Adipose tissue (tissue), 3 donors: ENCODE results near the gene BAZ1B. TPM values are rescaled to one million over a fixed set of nuclear protein-coding genes. Genes with fewer than 3 reads are reported as not detected.
"Not testable (repeated sequence)": the region's sequence is repeated elsewhere in the genome, so short reads cannot be mapped to it uniquely, and the experiment has no call there.

Experiments
- H3K27ac ChIP-seq: one replicate; pipeline ENCODE4 v1.5.1; 2013; ENCODE audit warnings: low read depth, low read length
- WGBS, 3 donors: extraction: QIAGEN DNeasy Blood & Tissue Kit; methylation state at CpG; one replicate each; pipeline ENCODE4 v1.1.7; 2013; 5-methylcytosine and 5-hydroxymethylcytosine counted together
- polyA plus RNA-seq, 3 donors: library from polyadenylated mRNA; stranded (reverse); fragments of 200-250 nt; gene quantifications; one replicate each; pipeline ENCODE4 v1.2.3, GENCODE V29; 2013
- donor health status: healthy with polysubstance abuse.
- donor health status: Bipolar disorder and iron deficiency.
- donor health status: healthy.

BAZ1B gene
- polyA plus RNA-seq, 3 donors: 10.8 to 31.0 (median 20.1) TPM

DNA sequence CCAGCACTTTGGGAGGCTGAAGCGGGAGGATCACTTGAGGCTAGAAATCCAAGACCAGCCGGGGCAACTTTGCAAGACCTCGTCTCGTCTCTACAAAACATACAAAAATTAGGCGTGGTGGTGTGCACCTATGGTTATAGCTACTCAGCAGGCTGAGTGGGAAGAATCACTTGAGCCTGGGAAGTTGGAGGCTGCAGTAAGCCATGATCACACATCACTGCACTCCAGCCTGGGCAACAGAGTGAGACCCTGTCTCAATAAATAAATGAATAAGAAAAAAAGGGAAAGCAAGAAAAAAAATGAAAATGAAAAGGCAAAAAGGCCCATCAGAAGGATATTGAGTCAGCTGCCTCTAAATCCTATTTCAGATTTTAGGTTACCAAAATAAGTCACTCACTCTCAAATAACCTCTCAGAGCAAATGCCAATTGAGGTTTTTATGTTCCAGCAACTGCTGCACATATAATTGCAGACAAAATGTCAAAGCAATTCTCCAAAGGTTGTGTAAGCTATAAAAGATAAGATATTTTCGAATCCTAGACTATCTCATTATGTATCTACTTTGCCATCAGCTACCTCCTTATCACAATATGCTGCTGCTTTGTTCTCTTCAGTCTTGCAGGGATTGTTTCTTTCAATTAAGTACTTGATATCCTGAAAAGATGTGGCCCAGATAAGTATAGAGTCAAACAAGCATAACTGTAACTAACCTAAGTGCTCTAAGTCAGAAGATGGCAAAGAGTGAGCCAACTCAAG lies 4.7 kb downstream of the BAZ1B start:
- 90 to 93% (median 91%) methylated on average over 6 of the region's 6 CpGs for WGBS, 3 donors
- H3K27ac ChIP-seq: no peak overlapping the region

DNA sequence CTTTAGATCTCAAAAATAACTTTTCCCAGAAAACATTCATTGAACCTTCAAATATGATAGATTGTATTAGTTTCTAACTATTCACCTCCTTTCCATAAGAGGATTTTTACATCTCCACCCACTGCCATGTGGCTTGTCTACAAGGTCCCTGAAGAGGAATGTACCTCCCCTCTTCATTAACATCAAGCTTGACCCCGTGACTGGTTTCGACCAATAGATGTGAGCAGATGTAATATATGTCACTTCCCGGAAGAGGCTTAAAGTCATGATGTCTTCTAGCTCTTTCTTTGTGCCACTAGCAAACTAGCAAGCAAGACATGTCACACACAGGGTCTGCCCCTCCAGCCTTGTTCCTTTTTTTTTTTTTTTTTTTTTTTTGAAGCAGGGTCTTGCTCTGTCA lies 6.9 kb downstream of the BAZ1B start:
- H3K27ac ChIP-seq: no peak overlapping the region
- 90 to 96% (median 95%) methylated on average over 3 of the region's 3 CpGs for WGBS, 3 donors

DNA sequence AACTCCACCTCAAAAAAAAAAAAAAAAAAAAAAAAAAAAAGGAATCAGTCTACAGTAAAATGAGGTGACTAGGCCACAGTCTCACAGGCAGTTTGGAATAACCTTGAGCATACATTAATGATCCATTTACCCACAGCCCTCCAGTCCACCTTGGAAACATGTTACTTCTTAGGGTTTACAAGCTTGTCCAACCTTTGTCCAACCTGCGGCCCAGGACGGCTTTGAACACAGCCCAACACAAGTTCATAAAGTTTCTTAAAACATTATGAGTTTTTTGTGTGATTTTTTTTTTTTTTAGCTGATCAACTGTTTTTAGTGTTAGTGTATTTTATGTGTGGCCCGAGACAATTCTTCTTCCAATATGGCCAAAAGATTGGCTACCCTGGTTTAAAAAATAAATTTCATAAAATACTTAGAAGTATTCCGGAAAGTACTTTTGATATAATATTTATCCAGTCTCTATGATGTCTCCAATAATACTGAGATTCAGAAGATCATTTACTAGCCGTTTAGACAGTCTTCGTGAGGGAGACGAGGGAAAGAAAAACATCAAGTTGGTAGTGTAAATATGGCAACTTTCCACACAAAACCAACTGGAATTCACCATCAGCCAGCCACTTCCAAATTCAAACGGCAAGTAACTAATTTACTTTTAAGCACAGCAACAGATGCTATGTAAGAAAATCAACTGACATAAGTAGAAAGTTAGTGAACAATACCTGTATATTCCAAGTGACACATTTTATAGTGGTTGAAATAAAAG lies 9.9 kb downstream of the BAZ1B start:
- WGBS, 3 donors: 60 to 89% (median 84%) methylated on average over 8 of the region's 8 CpGs
- H3K27ac ChIP-seq: no peak overlapping the region

DNA sequence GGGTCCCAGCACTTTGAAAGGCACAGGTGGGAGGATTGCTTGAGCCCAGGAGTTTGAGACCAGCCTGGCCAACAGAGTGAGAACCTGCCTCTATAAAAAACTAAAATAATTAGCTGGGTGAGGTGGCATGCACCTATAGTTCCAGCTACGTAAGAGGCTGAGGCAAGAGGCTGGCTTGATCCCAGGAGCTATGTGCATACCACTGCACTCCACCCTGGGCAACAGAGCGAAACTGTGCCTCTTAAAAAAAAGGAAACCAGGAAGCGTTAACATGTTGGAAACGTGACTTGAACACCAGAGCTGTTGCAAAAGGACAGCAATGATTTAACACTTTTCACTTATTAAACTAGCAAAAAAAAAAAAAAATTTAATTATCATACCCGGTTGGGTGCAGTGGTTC lies 12.6 kb downstream of the BAZ1B start:
- no peak overlapping the region for H3K27ac ChIP-seq
- 76 to 87% (median 80%) methylated on average over 5 of the region's 5 CpGs for WGBS, 3 donors

DNA sequence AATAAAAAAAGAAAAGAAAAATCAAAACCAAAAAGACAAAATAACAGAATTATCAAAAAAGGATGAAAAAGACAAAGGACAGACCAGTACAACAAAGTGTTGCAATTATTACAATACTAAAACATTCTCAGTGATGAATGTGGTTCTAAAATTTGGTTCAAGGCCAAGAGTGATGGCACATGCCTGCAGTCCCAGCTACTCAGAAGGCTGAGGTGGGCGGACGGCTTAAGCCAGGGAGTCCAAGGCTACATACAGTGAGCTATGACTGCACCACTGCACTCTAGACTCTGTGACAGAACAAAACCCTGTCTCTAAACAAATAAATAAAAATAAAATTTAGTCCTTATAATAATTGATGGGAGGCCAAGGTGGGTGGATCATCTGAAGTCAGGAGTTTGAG lies 14.5 kb downstream of the BAZ1B start:
- no peak overlapping the region for H3K27ac ChIP-seq
- 95 to 96% (median 96%) methylated on average over 2 of the region's 2 CpGs for WGBS, 3 donors

DNA sequence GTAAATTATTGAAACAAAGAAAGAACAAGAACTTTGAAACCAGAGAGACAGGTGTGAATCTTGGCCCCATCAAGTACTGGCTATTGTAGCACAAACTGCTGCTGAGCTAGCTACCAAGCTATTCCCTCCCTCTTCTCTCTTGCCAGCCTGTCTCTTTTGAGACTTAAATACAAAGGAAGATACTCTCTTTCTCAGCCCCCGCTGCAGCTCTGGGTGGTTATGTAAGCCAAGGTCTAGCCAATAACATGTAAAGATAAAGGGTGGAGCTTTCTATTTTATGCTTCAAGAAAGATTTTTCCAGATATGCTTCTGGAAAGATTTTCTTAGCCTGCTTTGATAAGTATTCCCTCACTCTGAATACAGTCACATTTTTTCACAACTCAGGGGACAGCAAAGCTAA lies 17.2 kb downstream of the BAZ1B start:
- 45 to 95% (median 87%) methylated on average over 1 of the region's 1 CpG for WGBS, 3 donors

DNA sequence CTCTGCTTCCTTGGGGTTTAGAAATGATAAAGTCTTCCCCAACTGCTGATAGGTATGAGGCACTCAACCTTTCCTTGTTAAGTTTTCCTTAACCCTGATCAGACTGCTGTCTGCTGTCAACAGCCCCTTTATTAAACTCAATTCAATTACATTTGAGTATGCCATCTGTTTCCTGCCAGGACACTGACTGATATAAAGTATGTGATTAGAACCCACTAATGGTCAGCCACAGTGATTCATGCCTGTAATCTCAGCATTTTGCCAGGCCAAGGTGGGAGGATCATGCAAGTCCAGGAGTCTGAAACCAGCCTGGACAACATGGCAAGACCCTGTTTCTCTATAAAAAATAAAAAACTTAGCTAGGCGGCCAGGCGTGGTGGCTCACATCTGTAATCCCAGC lies 18.1 kb downstream of the BAZ1B start:
- no peak overlapping the region for H3K27ac ChIP-seq
- 91 to 97% (median 91%) methylated on average over 2 of the region's 2 CpGs for WGBS, 3 donors

More for the DNA sequence above, 17.2 kb downstream of the BAZ1B start:
- H3K27ac ChIP-seq: no peak overlapping the region

DNA sequence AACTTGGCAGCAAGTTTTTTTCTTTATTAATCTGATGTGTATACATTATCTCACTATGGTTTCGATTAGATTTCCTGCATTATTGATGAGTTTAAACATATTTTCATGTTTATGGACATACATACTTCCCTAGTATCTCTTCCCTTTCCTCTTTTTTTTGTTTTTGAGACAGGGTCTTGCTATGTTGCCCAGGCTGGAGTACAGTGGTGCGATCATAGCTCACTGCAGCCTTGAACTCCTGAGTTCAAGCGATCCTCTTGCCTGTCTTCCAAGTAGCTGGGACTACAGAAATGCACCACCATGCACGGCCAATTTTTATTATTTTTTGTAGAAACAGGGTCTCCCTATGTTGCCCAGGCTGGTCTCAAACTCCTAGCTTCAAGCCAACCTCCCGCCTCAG lies 18.9 kb downstream of the BAZ1B start:
- H3K27ac ChIP-seq: no peak overlapping the region
- 92 to 96% (median 96%) methylated on average over 5 of the region's 5 CpGs for WGBS, 3 donors

DNA sequence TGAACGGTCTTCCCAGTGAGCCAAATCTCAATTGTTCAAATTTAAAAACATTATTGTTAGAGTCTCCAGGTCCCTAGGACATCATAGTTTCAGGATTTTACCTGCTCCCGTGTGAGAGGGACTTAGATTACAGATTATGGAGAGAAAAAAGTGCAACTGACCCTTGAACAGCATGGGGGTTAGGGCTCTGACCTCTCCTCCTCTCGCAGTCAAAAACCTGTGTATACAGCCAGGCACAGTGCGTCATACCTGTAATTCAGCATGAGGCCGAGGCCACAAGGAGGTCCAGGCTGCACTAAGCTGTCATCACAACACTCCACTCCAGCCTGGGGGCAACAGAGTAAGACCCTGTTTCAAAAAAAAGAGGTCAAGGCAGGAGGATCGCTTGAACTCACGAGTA lies 25.5 kb downstream of the BAZ1B start:
- WGBS, 3 donors: 90 to 95% (median 95%) methylated on average over 7 of the region's 7 CpGs
- H3K27ac ChIP-seq: no peak overlapping the region

DNA sequence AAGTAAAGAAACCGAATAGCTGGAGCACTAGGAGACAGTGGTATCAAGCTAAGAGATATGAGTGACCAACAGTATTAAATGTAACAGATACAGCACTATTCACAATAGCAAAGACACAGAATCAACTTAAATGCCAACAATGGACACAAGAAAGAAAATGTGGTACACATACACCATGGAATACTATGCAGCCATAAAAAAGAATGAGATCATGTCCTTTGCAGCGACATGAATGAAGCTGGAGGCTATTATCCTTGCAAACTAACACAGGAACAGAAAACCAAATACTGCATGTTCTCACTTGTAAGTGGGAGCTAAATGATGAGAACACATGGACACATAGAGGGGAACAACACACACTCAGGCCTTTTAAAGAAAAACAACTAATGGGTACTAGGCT lies 26.6 kb downstream of the BAZ1B start:
- WGBS, 3 donors: 96 to 97% (median 97%) methylated on average over 2 of the region's 2 CpGs
- not testable (repeated sequence) for H3K27ac ChIP-seq

DNA sequence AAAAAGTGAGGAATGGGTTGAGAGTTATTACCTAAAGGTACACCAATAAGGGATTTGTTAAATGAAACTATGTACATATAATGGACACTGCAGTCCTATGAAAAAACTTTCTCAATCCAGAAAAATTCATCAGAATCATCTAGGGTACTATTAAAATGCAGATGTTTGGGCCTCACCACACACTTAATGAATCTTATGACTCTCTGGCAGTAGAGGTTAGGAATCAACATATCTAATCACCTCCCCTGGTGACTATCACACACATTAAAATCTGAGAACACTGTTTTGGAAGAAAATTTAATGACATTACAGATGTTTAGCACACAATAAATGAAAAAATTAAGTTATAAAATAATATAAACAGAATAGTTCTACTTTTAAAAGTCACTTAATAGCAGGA lies 32.1 kb downstream of the BAZ1B start:
- H3K27ac ChIP-seq: no peak overlapping the region

DNA sequence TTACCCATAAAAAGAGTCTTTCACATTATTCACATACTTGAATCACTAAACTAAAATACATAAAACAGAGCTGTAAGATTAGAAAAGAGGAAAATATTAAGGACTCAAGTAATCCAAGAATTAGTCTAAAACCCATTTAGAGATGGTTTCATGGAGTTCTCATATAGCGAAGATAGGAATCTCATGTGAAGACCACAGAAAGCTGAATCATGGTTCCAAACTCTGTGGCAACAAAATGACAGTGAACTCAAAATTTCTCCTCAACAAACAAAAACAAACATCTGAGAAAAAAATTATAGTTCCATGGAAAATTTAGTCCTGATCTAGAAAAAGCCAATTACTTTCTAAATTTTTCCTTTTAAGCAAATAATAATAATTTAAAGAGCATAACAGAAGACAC lies 34.6 kb downstream of the BAZ1B start:
- H3K27ac ChIP-seq: no peak overlapping the region
- 91 to 100% (median 98%) methylated on average over 1 of the region's 1 CpG for WGBS, 3 donors

DNA sequence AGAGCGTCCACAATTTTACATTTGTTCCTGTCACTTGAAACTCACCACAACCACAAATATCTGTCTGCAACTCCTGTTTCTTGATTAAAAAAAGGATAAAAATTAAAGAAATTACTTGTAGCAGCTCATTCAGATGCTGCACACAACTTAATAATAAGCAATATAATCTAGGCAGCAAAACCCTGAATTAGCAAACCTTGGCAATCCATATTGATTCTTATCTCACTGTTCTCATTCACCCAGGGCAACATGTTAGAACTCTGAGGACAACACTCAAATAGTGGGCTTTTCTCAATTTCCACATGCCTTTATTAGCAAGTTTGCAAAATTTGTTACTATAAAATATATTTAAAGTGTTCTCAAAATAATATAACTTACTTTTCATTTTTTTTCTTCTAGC lies 38.9 kb downstream of the BAZ1B start:
- 84 to 100% (median 92%) methylated on average over 1 of the region's 1 CpG for WGBS, 3 donors
- H3K27ac ChIP-seq: no peak overlapping the region

DNA sequence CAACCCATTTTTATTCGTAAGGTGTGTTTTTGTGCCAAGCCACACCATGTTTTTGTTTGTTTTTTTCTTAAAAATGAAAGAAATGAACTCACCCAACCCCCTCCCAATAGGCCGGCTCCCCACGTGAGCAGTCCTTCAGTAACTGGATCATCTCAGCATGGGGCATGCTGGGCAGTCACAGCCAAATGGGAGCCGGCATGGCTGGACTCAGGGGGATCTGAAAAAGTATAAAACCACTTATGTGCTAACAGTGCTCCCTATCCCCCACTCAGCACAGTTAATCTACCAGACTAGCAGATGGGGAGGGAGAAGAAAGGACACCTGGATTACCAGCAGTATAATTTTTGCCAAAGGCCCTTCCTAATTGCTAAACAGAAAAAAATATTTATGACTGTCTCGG lies 39.3 kb downstream of the BAZ1B start:
- no peak overlapping the region for H3K27ac ChIP-seq
- 77 to 87% (median 84%) methylated on average over 5 of the region's 5 CpGs for WGBS, 3 donors

DNA sequence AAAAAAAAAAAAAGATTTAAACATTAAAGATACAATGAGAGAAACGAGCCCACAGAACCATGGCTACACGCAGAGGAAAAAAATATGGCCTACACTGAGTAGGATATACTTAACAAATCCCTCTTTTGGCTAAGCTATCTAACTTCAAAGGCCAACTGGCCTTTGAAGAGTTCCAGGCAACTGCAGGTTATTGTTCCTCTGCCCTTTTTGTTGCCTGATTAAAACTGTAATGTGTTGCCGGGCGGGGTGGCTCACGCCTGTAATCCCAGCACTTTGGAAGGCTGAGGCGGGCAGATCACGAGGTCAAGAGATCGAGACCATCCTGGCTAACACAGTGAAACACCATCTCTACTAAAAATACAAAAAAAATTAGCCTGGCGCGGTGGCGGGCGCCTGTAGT lies 40.6 kb downstream of the BAZ1B start:
- not testable (repeated sequence) for H3K27ac ChIP-seq
- 95 to 98% (median 95%) methylated on average over 12 of the region's 12 CpGs for WGBS, 3 donors

DNA sequence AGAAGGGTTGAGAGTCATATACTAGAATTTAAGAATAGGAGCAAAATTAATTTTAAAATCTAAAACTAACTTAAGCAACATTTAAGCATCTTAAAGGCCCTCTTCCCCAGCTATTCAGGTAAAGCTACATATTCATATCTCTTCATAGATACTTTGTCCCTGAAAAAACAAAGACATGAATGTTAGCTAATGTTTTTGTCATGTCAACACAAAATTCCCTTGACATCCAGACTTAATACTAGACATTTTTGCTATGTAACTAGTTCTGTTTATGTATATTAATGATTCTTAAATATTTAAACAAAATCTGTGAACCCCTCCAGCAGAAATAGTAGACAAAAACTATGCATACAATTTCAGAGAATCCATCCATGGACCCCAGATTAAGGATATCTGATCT lies 43.5 kb downstream of the BAZ1B start:
- H3K27ac ChIP-seq: no peak overlapping the region

DNA sequence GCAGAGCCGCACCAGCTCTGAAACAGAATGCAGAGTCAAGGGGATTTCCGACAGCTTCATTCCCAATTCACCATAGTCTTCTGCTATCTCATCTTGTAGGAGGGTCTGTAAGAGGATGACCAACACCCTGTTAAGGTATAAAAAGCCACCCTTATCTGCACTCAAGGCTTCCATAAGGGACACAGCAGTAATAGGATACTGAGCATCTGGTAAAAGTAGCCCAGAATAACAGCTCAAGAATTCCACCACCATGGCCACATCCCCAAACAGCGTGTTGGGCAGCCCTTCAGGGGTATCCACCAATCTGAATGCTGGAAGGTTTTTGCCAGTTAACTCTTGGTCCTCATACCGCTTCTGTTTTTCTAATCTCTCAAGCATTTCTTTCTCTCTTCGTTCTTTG lies 44.7 kb downstream of the BAZ1B start:
- 80 to 98% (median 97%) methylated on average over 5 of the region's 5 CpGs for WGBS, 3 donors
- H3K27ac ChIP-seq: no peak overlapping the region

DNA sequence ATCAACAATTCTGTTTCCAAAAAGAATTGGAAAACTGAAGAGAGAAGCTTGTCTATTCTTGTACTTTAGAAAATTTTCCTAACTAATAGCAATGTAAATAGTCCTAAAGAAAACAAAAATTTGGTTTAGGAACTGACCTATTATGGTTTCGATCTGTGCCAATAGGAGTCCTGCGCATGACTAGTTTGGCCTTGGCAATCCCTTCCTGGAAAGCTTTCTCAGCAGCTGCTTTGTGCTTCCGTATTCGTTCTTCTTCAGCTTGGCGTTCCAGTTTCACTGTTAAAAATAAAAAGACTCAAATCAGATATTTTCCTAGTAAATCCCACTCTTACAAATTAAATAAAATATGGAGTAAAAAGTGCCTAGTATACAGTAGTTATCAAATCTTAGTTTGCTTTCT lies 51.9 kb downstream of the BAZ1B start:
- WGBS, 3 donors: 82 to 92% (median 89%) methylated on average over 5 of the region's 5 CpGs
- H3K27ac ChIP-seq: no peak overlapping the region

DNA sequence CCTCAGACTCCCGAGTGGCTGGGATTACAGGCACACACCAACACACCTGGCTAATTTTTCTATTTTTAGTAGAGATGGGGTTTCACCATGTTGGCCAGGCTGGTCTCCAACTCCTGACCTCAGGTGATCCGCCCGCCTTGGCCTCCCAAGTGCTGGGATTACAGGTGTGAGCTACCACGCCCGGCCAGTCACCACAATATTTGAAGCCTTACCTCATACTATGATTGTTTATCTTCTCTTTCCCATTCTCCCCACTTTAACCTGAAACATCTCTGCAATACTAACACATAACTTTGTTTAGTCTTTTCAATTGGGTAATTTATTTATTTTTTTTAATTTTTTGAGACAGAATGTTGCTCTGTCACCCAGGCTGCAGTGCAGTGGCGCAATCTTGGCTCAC lies 55.0 kb downstream of the BAZ1B start:
- WGBS, 3 donors: 88 to 93% (median 91%) methylated on average over 6 of the region's 6 CpGs
- not testable (repeated sequence) for H3K27ac ChIP-seq

DNA sequence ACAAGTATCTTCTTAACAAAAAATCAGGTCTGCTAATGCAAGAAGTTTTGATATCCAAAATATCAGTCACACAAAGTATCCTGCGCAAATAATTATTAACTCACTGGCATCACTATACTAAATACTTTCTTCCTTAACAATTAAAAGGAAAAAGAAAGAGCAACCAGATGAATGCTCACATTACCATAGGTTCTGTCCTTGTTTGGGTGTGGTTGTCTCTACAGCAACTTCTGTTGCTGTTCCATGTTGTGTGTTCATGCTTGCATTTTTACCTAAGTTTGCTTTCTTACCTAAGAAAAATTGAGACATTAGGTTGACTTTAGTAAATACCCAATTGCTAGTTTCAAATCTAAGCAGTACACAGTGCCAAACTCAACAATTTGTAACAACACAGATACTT lies 56.0 kb downstream of the BAZ1B start:
- 68 to 93% (median 91%) methylated on average over 1 of the region's 1 CpG for WGBS, 3 donors
- H3K27ac ChIP-seq: no peak overlapping the region
